Measurements from ENCODE around the gene PCDHB16.
A peak's percentile ranks its signal among the peaks of the same experiment; 100 is the strongest.
"Not testable (repeated sequence)": the region's sequence is repeated elsewhere in the genome, so short reads cannot be mapped to it uniquely, and the experiment has no call there.

Gene PCDHB16

GRCh38 chr5:141184117-141184855 lies 2.1 kb downstream of the PCDHB16 start:
- not testable (repeated sequence) for DNase-seq

- DNase-seq: peak; percentile 43 to 48
These were observed 4.8 kb downstream of the PCDHB16 start, which contains the start of gene PCDHB9 for GRCh38 chr5:141186897-141187512. Gene PCDHB9, plus strand, starts transcription at chr5:141187161. Its CDS starts 158 bp downstream, at chr5:141187319.

- not testable (repeated sequence) for DNase-seq
These were observed 6.5 kb downstream of the PCDHB16 start for GRCh38 chr5:141188682-141189081.

- DNase-seq: not testable (repeated sequence)
These were observed 6.9 kb downstream of the PCDHB16 start for GRCh38 chr5:141189131-141189530.

DNA sequence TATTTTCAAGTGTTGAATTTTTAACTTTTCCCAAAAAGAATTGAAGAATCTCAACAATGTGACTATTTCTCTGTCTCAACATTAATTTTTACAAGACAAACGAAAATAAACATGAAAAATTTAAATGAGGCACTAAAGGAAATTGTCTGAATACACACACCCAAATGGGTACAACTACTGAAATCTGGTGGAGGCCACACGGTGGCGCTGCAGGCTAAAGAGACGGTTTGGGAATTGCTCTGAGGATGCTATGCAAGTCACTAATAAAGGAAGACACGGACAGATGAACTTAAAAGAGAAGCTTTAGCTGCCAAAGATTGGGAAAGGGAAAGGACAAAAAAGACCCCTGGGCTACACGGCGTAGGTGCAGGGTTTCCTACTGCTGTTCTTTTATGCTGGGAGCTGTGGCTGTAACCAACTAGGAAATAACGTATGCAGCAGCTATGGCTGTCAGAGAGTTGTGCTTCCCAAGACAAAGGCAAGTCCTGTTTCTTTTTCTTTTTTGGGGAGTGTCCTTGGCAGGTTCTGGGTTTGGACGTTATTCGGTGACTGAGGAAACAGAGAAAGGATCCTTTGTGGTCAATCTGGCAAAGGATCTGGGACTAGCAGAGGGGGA lies 10.0 kb downstream of the PCDHB16 start, which contains the start of gene PCDHB10:
Gene PCDHB10 (plus strand): TSS at position 244 of the 616 bp plus-strand sequence. CDS start 200 bp downstream, at position 444.
- peak; percentile 24 to 36 for DNase-seq

DNA sequence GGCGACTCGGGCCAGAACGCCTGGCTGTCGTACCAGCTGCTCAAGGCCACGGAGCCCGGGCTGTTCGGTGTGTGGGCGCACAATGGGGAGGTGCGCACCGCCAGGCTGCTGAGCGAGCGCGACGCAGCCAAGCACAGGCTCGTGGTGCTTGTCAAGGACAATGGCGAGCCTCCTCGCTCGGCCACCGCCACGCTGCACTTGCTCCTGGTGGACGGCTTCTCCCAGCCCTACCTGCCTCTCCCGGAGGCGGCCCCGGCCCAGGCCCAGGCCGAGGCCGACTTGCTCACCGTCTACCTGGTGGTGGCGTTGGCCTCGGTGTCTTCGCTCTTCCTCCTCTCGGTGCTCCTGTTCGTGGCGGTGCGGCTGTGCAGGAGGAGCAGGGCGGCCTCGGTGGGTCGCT lies 12.1 kb downstream of the PCDHB16 start:
- DNase-seq: not testable (repeated sequence)

DNA sequence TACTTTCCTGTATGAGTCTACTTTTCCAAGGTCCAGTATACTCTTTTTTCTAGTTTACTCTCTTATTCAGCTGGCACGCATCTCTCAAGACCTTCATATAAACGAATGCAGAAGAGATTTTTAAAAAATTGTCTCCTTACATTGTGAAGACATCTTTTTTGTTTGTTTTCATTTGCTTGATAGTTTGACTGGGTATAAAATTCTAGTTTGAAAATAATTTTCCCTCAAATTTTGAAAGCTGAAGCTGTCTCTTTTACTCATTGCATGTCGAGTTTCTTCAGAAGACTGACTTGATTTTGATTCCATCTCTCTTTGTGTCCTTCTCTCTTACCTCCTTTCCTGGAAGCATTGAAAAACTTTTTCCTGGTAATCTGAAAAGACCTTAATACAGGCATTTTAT lies 14.2 kb downstream of the PCDHB16 start:
- no peak for DNase-seq

- peak; percentile 10 to 17 for DNase-seq
These were observed 17.4 kb downstream of the PCDHB16 start, which contains the start of gene PCDHB11 for GRCh38 chr5:141199359-141200235. Gene PCDHB11, plus strand, starts transcription at chr5:141199627. Its CDS starts 148 bp downstream, at chr5:141199775.

DNA sequence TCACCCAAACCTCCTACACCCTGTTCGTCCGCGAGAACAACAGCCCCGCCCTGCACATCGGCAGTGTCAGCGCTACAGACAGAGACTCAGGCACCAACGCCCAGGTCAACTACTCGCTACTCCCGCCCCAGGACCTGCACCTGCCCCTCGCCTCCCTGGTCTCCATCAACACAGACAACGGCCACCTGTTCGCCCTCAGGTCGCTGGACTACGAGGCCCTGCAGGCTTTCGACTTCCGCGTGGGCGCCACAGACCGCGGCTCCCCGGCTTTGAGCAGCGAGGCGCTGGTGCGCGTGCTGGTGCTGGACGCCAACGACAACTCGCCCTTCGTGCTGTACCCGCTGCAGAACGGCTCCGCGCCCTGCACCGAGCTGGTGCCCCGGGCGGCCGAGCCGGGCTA lies 18.9 kb downstream of the PCDHB16 start:
- DNase-seq: not testable (repeated sequence)

GRCh38 chr5:141201646-141202045 lies 19.5 kb downstream of the PCDHB16 start:
- not testable (repeated sequence) for DNase-seq

- no peak for DNase-seq
These were observed 26.3 kb downstream of the PCDHB16 start, which contains the start of gene PCDHB12 for GRCh38 chr5:141208478-141208877. Gene PCDHB12, plus strand, starts transcription at chr5:141208719. Its CDS starts 189 bp downstream, at chr5:141208908.

DNA sequence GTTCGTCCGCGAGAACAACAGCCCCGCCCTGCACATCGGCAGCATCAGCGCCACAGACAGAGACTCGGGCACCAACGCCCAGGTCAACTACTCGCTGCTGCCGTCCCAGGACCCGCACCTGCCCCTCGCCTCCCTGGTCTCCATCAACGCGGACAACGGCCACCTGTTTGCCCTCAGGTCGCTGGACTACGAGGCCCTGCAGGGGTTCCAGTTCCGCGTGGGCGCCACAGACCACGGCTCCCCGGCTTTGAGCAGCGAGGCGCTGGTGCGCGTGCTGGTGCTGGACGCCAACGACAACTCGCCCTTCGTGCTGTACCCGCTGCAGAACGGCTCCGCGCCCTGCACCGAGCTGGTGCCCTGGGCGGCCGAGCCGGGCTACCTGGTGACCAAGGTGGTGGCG lies 28.1 kb downstream of the PCDHB16 start:
- not testable (repeated sequence) for DNase-seq

DNA sequence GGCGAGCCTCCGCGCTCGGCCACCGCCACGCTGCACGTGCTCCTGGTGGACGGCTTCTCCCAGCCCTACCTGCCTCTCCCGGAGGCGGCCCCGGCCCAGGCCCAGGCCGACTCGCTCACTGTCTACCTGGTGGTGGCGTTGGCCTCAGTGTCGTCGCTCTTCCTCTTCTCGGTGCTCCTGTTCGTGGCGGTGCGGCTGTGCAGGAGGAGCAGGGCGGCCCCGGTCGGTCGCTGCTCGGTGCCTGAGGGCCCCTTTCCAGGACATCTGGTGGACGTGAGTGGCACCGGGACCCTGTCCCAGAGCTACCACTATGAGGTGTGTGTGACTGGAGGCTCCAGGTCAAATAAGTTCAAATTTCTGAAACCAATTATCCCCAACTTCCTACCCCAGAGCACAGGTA lies 28.7 kb downstream of the PCDHB16 start:
- not testable (repeated sequence) for DNase-seq

DNA sequence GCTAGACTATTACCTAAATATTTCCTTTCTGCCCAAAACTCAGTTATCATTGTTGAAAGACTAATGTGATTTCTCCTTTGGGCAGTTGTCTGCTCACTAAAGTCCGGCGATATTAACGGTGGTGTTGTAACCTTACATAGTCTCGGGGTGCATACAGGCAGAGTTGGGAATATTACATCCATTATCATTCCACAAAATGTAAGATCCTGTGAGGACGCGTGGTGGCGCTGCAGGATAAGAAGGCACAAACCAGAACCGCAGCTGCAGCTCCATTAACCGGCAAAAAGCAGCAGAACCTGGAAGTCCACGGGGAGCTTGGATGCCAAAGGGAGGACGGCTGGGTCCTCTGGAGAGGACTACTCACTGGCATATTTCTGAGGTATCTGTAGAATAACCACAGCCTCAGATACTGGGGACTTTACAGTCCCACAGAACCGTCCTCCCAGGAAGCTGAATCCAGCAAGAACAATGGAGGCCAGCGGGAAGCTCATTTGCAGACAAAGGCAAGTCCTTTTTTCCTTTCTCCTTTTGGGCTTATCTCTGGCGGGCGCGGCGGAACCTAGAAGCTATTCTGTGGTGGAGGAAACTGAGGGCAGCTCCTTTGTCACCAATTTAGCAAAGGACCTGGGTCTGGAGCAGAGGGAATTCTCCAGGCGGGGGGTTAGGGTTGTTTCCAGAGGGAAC lies 31.6 kb downstream of the PCDHB16 start, which contains the start of gene PCDHB13:
Gene PCDHB13 (plus strand): TSS at position 264 of the 684 bp plus-strand sequence. CDS start 205 bp downstream, at position 469.
- not testable (repeated sequence) for DNase-seq

GRCh38 chr5:141214583-141214982 lies 32.4 kb downstream of the PCDHB16 start:
- DNase-seq: not testable (repeated sequence)

GRCh38 chr5:141215504-141215903 lies 33.3 kb downstream of the PCDHB16 start:
- not testable (repeated sequence) for DNase-seq

DNA sequence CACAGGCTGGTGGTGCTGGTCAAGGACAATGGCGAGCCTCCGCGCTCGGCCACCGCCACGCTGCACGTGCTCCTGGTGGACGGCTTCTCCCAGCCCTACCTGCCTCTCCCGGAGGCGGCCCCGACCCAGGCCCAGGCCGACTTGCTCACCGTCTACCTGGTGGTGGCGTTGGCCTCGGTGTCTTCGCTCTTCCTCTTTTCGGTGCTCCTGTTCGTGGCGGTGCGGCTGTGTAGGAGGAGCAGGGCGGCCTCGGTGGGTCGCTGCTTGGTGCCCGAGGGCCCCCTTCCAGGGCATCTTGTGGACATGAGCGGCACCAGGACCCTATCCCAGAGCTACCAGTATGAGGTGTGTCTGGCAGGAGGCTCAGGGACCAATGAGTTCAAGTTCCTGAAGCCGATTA lies 33.8 kb downstream of the PCDHB16 start:
- DNase-seq: not testable (repeated sequence)

- peak; percentile 61 to 78 for DNase-seq
These were observed 41.1 kb downstream of the PCDHB16 start, which contains the start of gene PCDHB14 for GRCh38 chr5:141223112-141223783. Gene PCDHB14, plus strand, starts transcription at chr5:141223343. Its CDS starts 163 bp downstream, at chr5:141223506.

DNA sequence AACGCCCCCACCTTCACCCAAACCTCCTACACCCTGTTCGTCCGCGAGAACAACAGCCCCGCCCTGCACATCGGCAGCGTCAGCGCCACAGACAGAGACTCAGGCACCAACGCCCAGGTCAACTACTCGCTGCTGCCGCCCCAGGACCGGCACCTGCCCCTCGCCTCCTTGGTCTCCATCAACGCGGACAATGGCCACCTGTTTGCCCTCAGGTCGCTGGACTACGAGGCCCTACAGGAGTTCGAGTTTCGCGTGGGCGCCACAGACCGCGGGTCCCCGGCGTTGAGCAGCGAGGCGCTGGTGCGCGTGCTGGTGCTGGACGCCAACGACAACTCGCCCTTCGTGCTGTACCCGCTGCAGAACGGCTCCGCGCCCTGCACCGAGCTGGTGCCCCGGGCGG lies 42.7 kb downstream of the PCDHB16 start:
- not testable (repeated sequence) for DNase-seq

GRCh38 chr5:141225421-141225820 lies 43.2 kb downstream of the PCDHB16 start:
- DNase-seq: not testable (repeated sequence)

Measured in Kasumi-1 (cell line).